Measurements from ENCODE around the gene LIMCH1. TPM values are rescaled to one million over a fixed set of nuclear protein-coding genes. Genes with fewer than 3 reads are reported as not detected.

LIMCH1 gene
- total RNA-seq, 1 experiment from 2014 or later, result 10.4 TPM

- no peak for DNase-seq (ENCODE audit: low read depth, low spot score)
- intact Hi-C loops (cut with micrococcal nuclease), result no loop called here
- Histone ChIP-seq H3K9me3 (ENCODE audit: control insufficient read depth in 1 of 2, insufficient read depth in 1 of 2, low read depth in 1 of 2, low read length in 2 of 2) (no peaks in the 10 kb centered on the region), H3K79me2 (ENCODE audit: insufficient read depth, low read length) (no peaks in the 10 kb centered on the region), H3K4me2 (ENCODE audit: low read length) (no peak overlapping the region), H3K4me3 (replicated peaks in 1 of 2; ENCODE audit: low read depth in 1 of 2, low read length in 2 of 2) (no peak overlapping the region), H3K36me3 (ENCODE audit: control insufficient read depth in 1 of 2, insufficient read depth in 2 of 2, low read length in 2 of 2) (no peaks in the 10 kb centered on the region), H4K20me1 (ENCODE audit: insufficient read depth) (no peaks in the 10 kb centered on the region), H3K9me2 (ENCODE audit: insufficient read depth) (no peaks in the 10 kb centered on the region), H3K9ac (ENCODE audit: low read length) (no peak overlapping the region), H3K27me3 (ENCODE audit: insufficient read depth, low read length) (no peaks in the 10 kb centered on the region), H3K4me1 (ENCODE audit: control insufficient read depth in 1 of 2, insufficient read depth in 2 of 2, low read length in 2 of 2) (no peaks in the 10 kb centered on the region), H2AFZ (ENCODE audit: low read depth, low read length, poor library complexity, severe bottlenecking) (no peak overlapping the region), H3K27ac (ENCODE audit: low read depth, low read length) (no peak overlapping the region)
- no peak for ATAC-seq
- no TSS peak for BruUV-seq (replicated peaks)
- RAD21 ChIA-PET (ENCODE audit: low non-redundant PET in 1 of 2, low total read pairs in 2 of 2, uncharacterized antibody in 2 of 2, unreplicated experiment in 2 of 2), result no interaction called here
- POLR2A ChIA-PET, result no interaction called here
- CTCF ChIA-PET, result interaction anchor here (1.6 kb wide), 1 partner anchor 18 kb away, joined by 3 read pairs; no protein-coding TSS in a partner anchor
- no peak for TF ChIP-seq TCF7L2 (IDR thresholded peaks at IDR 0.05; ENCODE audit: borderline replicate concordance, extremely low read depth, insufficient read depth, insufficient read length)
These were observed 142.0 kb downstream of the LIMCH1 start for GRCh38 chr4:41679991-41680390.

GRCh38 chr4:41681054-41681453, 143.1 kb downstream of the LIMCH1 start:
- H3K27ac ChIP-seq (ENCODE audit: low read depth, low read length), result no peak overlapping the region
- no peak overlapping the region for H3K9ac ChIP-seq (ENCODE audit: low read length)
- H4K20me1 ChIP-seq (ENCODE audit: insufficient read depth), result no peaks in the 10 kb centered on the region
- no peak overlapping the region for H2AFZ ChIP-seq (ENCODE audit: low read depth, low read length, poor library complexity, severe bottlenecking)
- H3K79me2 ChIP-seq (ENCODE audit: insufficient read depth, low read length), result no peaks in the 10 kb centered on the region
- ATAC-seq, result no peak
- ChIA-PET POLR2A (no interaction called here), CTCF (interaction anchor here (1.6 kb wide), 1 partner anchor 19 kb away, joined by 3 read pairs; no protein-coding TSS in a partner anchor), RAD21 (ENCODE audit: low non-redundant PET in 1 of 2, low total read pairs in 2 of 2, uncharacterized antibody in 2 of 2, unreplicated experiment in 2 of 2) (no interaction called here)
- intact Hi-C loops (cut with micrococcal nuclease), result no loop called here
- no peaks in the 10 kb centered on the region for H3K9me2 ChIP-seq (ENCODE audit: insufficient read depth)
- H3K36me3 ChIP-seq (ENCODE audit: control insufficient read depth in 1 of 2, insufficient read depth in 2 of 2, low read length in 2 of 2), result no peaks in the 10 kb centered on the region
- DNase-seq (ENCODE audit: low read depth, low spot score), result no peak
- no peaks in the 10 kb centered on the region for H3K27me3 ChIP-seq (ENCODE audit: insufficient read depth, low read length)
- H3K4me1 ChIP-seq (ENCODE audit: control insufficient read depth in 1 of 2, insufficient read depth in 2 of 2, low read length in 2 of 2), result no peaks in the 10 kb centered on the region
- TF ChIP-seq POLR2A (IDR thresholded peaks at IDR 0.05; ENCODE audit: borderline replicate concordance, extremely low read depth, insufficient read depth, insufficient read length) (no peak), EGR1 (IDR thresholded peaks at IDR 0.05; ENCODE audit: low read depth) (no peak)
- H3K4me3 ChIP-seq (replicated peaks in 1 of 2; ENCODE audit: low read depth in 1 of 2, low read length in 2 of 2), result no peak overlapping the region
- H3K4me2 ChIP-seq (ENCODE audit: low read length), result no peak overlapping the region
- no peaks in the 10 kb centered on the region for H3K9me3 ChIP-seq (ENCODE audit: control insufficient read depth in 1 of 2, insufficient read depth in 1 of 2, low read depth in 1 of 2, low read length in 2 of 2)
- BruUV-seq (replicated peaks), result no TSS peak

GRCh38 chr4:41683326-41683725, 145.4 kb downstream of the LIMCH1 start:
- Histone ChIP-seq H3K79me2 (ENCODE audit: insufficient read depth, low read length) (no peaks in the 10 kb centered on the region), H3K27ac (ENCODE audit: low read depth, low read length) (no peak overlapping the region), H3K9ac (ENCODE audit: low read length) (no peak overlapping the region), H2AFZ (ENCODE audit: low read depth, low read length, poor library complexity, severe bottlenecking) (no peak overlapping the region), H3K4me1 (ENCODE audit: control insufficient read depth in 1 of 2, insufficient read depth in 2 of 2, low read length in 2 of 2) (no peaks in the 10 kb centered on the region), H4K20me1 (ENCODE audit: insufficient read depth) (no peaks in the 10 kb centered on the region), H3K9me2 (ENCODE audit: insufficient read depth) (no peaks in the 10 kb centered on the region), H3K4me2 (ENCODE audit: low read length) (no peak overlapping the region), H3K9me3 (ENCODE audit: control insufficient read depth in 1 of 2, insufficient read depth in 1 of 2, low read depth in 1 of 2, low read length in 2 of 2) (no peaks in the 10 kb centered on the region), H3K4me3 (replicated peaks in 1 of 2; ENCODE audit: low read depth in 1 of 2, low read length in 2 of 2) (no peak overlapping the region), H3K27me3 (ENCODE audit: insufficient read depth, low read length) (no peaks in the 10 kb centered on the region), H3K36me3 (ENCODE audit: control insufficient read depth in 1 of 2, insufficient read depth in 2 of 2, low read length in 2 of 2) (no peaks in the 10 kb centered on the region)
- POLR2A ChIA-PET, result no interaction called here
- CTCF ChIA-PET, result interaction anchor here (0.7 to 1.8 kb wide), 3 partner anchors 10 to 402 kb away, joined by 3 to 9 read pairs (median 4); no protein-coding TSS in a partner anchor
- intact Hi-C loops (cut with micrococcal nuclease), result no loop called here
- no peak for TF ChIP-seq ZBTB33 (IDR thresholded peaks at IDR 0.05; ENCODE audit: extremely low read depth, insufficient replicate concordance, low read length)
- no peak for TF ChIP-seq ELF1 (IDR thresholded peaks at IDR 0.05; ENCODE audit: borderline replicate concordance, low read depth)
- no peak for DNase-seq (ENCODE audit: low read depth, low spot score)
- BruUV-seq (replicated peaks), result no TSS peak
- no peak for ATAC-seq
- RAD21 ChIA-PET (ENCODE audit: low non-redundant PET in 1 of 2, low total read pairs in 2 of 2, uncharacterized antibody in 2 of 2, unreplicated experiment in 2 of 2), result no interaction called here
